DMS 273 treated with DMSO at 0.1 percent for 48 hours (cell line): ENCODE measurements around the gene G6PC1.
"Not testable (repeated sequence)": the region's sequence is repeated elsewhere in the genome, so short reads cannot be mapped to it uniquely, and the experiment has no call there.

Experiments
- DNase-seq: peaks from one replicate; lab custom pipeline; 2025; lab: John Stamatoyannopoulos, UW

Gene G6PC1

DNA sequence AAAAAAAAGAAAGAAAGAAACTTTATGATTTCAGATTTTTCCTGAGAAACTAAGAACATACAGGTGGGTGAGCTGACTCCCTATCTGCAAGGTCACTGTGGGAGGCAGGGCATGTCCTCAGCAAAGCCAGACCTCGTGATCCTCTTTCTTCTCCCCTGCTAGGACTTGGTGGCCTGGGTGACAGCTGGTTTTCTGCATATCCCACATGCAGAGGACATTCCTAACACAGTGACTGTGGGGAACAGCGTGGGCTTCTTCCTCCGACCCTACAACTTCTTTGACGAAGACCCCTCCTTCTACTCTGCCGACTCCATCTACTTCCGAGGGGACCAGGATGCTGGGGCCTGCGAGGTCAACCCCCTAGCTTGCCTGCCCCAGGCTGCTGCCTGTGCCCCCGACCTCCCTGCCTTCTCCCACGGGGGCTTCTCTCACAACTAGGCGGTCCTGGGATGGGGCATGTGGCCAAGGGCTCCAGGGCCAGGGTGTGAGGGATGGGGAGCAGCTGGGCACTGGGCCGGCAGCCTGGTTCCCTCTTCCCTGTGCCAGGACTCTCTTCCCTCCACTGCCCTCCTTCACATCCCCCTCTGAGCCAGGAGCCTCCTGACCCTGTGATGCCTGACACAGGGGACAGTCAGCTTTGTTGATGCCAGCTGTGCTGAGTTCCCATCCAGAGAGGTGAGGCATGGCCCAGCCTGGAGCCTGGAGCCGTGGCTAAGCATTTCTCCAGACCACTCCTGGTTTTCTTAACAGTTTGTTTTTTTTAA, 26.5 kb upstream of the G6PC1 start:
- DNase-seq, result not testable (repeated sequence)

DNA sequence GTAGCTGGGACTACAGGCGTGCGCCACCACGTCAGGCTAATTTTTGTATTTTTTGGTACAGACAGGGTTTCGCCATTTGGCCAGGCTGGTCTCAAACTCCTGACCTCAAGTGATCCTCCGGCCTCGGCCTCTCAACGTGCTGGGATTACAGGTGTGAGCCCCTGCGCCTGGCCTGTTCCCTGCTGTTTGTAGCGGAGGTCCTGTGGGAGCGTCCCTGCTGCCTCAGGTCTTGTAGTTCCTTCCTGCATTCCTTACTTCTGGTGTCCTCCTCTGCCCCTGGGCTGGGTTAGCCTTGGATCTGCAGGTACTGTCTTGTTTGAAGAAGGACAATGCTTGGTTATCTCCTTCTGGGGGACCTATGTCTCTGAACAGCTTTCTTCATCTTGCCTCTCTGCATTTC, 23.6 kb upstream of the G6PC1 start:
- no peak for DNase-seq

DNA sequence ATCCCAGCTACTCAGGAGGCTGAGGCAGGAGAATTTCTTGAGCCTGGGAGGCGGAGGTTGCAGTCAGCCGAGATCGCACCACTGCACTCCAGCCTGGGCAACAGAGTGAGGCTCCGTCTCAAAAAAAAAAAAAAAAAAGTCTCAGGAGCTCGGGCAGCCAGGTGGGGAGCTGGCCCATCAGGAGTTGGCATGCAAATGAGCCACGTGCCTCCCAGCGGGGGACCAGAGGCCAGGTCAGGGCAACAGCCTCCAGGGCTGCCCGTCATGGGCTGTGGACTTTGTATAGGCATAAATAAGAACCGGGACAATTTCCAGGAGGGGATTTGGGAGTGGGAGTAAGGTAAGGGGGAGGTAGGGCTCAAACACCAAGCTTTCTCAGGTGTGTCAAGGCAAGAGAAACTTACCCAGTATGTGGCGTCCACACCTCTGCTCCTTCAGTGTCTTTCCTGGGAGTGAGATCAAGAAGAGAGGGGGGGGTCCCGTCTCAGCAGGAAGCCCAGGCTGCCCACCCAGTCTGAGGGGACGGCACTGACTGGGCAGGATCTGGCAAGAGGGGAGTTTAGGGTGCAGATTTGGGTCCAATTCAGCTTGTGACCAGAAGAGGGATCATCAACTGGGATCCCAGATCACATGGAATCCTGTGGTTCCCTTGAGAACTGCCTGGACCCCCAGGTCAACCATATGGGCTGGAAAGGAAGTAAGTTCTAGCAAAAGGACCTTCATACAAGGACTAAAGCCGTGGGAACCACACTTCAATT, 22.3 kb upstream of the G6PC1 start:
- no peak for DNase-seq

DNA sequence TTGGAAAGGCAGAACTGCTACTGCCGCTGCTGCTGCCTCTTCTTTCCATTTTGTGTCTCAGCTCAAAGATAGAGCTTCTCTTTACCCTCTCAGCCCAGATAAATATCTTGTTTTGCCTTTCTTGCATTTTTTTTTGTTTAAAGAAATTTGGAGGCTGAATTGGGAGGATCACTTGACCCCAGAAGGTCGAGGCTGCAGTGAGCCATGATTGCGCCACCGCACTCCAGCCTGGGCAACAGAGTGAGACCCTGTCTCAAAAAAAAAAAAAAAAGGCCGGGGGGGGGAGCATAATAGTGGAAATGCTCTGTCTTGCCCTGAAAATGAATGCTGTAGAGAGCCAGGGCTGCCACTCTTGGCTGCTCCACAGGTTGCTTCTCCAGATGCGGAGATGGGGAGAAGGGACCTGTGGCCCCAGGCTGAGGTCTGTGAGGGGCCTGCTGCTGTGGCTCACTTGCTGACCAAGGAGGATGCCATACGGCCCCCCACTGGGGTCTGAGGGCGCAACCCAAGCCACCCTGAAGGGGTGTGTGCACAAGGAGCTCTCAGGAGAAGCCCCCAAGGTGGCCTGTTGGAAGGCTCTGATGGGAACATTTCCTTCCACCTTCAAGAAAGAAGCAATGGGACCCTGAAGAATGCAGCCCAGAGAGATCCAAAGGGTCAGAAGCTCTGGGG, 21.5 kb upstream of the G6PC1 start:
- no peak for DNase-seq

DNA sequence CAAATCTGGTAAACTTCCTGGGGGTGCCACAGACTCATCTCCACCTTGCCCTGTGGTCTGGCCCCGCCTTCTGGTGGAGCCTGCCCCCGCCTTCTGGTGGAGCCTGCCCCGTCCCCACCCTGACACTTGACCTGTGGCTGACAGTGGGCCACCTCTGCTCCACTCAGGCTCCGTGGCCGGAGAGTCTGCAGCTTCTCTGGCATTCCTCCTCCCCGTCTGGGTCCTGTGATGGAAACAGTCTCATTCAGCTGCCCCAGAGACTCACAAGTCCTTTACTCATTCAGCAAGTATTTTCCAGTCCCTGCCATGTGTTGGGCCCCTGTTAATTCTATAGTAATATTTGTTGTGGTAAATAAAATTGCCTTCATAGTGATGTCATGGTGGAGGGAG, 21.0 kb upstream of the G6PC1 start:
- no peak for DNase-seq

DNA sequence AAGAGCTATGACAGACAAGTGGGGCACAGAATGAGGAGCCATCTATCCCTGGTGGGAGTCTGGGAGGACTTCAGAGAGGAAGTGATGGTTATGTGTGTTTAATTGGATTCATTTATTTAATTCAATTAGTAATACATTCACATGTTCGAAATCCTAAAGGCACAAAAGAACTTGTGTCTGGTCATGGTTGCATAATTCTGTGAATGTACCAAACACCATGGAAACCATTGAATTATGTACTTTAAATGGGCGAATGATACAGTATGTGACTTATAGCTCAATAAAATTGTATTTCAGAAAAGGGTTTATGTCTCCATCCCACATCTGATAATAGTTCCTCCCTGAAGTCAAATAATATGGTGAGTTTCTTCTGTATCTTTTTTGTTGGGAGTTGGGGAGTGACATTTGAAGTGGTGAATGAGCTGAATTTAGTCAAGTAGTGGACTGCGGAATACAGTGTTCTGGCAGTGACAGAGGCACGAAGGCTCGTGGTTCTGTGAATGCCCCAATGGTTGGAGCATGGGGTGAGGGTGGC, 19.8 kb upstream of the G6PC1 start:
- DNase-seq, result no peak

DNA sequence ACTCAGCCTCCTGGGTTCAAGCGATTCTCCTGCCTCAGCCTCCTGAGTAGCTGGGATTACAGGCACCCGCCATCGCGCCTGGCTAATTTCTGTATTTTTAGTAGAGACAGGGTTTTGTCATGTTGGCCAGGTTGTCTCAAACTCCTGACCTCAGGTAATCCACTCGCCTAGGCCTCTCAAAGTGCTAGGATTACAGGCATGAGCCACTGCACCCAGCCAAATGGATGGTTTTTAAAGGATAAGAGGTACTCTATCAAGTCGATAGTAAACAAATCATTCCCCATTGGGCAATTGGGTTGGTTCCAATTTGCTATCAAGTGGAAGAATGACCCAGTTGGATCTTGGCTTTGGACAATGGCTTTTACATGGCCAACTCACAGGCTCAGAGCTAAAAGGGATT, 18.9 kb upstream of the G6PC1 start:
- DNase-seq, result not testable (repeated sequence)

DNA sequence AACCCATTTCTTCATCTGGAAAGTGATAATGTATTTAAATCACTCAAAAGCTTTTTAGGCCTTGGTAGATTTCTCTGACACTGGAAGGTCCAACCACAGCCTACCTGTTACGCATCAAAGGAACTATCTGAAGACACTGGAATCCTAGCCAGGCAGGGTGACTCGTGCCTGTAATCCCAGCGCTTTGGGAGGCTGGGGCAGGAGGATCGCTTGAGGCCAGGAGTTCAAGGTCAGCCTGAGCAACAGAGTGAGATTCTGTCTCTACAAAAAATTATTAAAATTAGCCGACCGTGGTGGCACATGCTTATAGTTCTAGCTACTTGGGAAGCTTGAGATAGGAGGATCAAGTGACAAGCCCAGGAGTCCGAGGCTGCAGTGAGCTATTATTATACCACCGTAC, 18.4 kb upstream of the G6PC1 start:
- no peak for DNase-seq

DNA sequence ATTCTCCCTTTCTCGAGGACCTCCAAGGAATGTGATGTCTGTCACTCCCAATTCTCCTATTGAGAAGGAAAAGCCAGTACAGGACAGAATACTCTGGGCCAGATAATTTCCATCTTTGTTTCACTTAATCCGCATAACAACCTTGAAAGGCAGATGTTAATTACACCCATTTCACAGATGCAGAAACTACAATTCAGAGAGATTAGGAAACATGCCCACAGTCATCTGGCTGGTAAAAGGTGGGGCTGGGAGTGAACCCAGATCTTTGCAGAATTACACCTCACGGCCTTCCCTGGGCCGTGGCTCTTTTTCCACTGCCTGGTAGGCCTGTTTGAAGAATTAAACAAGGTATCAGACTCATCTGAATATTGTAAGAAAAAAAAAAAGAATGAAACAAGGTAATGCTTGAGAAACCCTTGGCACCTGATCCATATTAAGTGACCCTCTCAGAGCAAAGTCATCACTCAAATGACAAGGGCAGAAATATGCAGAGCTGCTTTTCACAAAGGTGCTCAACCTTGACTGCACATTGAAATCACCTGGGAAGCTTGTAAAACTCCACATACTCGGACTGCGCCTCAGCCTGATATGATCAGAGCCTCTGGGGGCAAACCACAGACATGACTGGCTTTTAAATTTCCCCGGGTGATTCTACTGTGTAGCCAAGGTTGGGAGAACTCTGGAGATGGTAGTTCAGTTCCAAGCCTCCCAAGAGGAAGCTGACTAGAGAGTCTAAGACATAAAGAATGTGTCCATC, 16.6 kb upstream of the G6PC1 start:
- no peak for DNase-seq

DNA sequence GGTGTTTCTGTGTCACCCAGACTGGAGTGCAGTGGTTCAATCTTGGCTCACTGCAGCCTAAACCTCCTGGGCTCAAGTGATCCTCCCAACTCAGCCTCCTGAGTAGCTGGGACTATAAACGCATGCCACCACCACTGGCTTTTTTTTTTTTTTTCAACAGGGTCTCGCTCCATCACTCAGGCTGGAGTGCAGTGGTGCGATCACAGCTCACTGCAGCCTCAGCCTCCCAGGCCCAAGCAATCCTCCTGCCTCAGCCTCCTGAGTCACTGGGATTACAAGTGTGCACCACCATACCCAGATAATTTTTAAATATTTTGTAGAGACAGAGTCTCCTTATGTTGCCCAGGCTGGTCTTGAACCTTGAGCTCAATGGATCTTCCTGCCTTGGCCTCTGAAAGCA, 14.8 kb upstream of the G6PC1 start:
- not testable (repeated sequence) for DNase-seq

DNA sequence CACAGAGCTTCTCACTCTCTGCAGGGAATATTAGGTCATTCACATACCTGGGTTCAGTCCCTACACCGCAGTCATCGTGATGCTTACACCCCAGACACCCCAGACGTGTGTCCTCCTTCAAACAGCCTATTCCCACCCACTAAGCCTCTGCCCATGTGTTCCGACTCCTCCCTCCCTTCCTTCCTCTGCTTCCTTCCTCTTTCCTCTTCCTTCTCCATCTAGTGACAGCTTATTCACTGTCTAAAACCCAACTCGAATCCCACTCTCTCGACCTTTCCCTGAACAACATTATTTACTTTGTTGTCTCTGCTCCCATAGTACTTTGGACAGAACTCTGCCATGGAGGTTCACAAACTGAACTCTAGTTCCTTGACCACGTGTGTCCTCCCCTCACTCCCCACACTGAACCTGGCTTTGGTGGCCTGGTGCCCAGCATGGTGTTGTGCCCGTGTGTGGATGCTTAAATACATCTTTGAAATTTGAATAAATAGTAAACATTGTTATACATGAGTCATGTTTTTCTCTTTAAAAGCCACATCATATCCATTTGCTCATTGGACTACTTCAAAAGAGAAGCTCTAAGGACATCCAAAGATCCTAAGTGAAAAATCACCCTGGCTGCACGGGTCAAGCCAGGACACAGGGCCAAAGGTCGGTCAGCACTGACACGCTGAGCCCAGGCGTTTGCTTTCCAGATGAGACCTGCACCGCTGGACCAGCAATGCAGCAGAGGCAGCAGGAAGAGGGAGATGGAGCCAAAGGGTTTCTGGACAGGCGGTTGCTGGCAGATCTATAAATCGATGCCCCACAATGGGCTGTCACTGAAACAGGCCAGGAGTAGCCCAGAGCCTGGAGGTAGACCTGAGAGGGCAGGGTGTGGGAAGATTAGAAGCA, 14.1 kb upstream of the G6PC1 start:
- no peak for DNase-seq

DNA sequence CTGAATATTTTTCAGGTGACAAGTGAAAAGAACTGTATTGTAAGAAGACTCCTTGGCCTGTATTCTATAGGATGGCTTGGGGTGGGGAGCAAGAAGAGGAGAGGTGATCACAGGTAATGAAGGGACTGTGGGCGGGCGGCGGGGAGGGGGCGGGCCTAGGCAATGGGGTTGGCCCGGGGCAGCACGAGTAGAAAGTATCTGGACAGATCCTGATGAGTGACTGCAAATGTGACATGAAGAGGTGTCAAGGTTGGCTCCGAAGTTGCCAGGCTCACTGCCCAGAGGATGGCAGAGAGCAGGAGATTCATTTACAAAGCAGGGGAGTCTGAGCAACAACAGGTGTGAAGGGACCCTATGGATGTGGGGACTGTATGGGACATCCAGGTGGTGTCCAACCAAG, 10.8 kb upstream of the G6PC1 start:
- DNase-seq, result no peak

DNA sequence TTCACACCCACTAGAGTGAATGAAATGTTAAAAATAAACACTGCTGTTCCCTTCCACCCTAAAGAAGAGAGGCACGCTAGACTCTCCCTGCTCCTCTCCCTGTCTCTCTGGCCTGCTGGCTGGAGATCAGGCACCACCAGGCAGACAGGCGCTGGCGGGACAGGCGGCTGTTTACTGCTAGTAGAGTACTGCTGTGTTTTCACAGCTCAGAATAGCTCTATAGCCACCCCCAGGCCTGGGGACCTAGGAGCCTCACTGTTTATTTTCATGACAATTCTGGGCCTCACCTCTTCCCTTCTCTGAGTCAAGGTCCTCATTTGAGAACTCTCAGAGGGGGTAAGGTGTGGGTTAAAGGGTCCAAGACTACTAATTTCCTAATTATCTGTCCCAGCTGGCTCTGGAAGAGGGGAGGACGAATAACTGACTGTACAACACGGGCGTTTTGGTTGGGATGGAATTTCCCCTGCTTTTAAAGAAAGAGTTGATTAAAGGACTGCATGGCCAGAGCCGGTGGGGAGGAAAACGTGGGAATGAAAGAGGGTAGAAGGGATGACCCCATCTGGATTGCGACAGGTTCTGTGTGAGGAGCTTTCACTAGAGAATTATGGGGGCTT, 9.0 kb upstream of the G6PC1 start:
- no peak for DNase-seq

DNA sequence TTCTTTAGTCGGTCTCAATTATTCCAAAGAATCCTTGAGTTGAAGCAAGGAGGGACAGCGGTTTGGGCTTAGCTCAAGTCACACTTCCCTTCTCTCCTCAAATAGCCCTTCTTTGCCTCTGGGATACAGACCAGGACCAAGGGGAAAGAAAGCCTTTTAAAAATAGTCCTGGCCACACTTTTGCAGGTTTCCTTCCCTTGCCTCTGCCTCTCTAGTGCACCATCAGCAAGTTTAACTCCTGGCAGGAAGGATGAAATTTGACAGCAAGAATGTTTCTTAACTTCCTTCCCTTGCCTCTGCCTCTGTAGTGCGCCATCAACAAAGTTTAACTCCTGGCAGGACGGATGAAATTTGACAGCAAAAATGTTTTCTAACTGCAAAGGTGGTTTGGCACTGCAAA, 7.2 kb upstream of the G6PC1 start:
- DNase-seq, result no peak

DNA sequence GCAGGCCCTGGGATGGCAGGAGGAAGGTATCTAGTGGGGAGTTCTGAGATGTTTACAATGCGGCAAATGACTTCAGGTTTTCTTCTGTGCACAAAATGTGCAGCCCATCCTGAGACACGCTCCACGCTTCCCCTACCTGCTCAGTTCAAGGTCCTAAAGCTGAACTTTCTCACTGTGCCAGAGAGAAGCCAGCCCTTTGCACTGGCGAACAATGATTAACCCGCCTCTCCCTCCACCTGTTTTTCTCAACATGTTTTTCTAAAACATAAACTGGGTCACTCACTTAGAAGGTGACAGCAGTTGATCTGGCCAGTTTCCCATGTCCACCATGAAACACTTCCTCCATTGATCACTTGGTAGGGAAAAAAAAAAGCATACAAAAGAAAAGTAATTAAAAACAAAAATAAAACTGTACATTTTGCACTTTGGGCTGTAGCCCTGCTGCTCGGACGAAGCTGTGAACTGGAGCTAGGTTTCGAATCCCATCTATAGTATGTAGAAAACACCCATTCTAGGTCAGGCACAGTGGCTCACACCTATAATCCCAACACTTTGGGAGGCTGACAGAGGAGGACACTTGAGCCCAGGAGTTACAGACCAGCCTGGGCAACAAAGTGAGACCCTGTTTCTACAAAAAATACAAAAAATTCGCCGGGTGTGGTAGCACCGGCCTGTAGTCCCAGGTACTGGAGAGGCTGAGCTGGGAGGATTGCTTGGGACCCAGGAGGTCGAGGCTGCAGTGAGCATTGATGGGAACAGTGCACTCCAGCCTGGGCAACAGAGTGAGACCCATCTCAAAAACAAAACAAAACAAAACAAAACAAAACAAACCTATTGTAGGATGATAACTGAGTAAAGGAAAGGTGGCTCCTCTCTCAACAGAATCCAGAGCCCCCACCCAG, 6.1 kb upstream of the G6PC1 start:
- no peak for DNase-seq

DNA sequence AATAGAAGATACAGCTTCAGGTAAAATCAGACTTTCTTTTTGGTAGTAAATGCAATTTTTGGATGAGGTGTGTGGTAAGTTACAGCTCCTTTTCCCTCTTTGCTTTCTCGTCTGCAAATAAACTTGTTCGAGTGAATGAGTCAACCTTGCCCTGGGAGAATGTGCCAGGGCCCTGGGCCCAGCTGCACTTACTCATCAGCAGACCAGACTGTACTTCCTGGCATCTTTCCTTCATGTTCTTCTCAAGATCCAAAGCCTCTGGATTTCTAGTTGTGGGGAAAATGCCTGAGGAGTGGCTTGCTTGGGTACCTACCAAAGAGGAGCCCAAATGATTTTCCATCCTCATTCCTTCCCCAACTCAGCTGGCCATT, 5.4 kb upstream of the G6PC1 start:
- no peak for DNase-seq

DNA sequence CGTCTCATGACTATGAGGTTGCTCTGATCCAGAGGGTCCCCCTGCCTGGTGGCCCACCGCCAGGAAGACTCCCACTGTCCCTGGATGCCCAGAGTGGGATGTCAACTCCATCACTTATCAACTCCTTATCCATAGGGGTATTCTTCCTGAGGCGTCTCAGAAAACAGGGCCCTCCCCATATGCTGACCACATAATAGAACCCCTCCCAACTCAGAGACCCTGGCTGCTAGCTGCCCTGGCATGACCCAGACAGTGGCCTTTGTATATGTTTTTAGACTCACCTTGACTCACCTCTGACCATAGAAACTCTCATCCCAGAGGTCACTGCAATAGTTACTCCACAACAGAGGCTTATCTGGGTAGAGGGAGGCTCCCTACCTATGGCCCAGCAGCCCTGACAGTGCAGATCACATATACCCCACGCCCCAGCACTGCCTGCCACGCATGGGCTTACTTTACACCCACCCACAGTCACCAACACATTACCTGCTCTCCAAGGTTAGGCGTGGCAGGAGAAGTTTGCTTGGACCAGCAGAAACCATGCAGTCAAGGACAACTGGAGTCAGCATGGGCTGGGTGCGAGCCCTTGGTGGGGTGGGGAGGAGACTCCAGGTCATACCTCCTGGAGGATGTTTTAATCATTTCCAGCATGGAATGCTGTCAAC, 2.3 kb upstream of the G6PC1 start:
- DNase-seq, result no peak

DNA sequence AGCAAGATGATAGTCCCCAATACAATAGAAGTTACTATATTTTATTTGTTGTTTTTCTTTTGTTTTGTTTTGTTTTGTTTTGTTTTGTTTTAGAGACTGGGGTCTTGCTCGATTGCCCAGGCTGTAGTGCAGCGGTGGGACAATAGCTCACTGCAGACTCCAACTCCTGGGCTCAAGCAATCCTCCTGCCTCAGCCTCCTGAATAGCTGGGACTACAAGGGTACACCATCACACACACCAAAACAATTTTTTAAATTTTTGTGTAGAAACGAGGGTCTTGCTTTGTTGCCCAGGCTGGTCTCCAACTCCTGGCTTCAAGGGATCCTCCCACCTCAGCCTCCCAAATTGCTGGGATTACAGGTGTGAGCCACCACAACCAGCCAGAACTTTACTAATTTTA, 618 bp upstream of the G6PC1 start:
- DNase-seq, result not testable (repeated sequence)
